Upper lobe of left lung (tissue), 6 donors: ENCODE results near the gene C2CD4D. TPM values are rescaled to one million over a fixed set of nuclear protein-coding genes. Genes with fewer than 3 reads are reported as not detected.

ENCODE experiments used
- ATAC-seq, 2 donors: fragments of 200-7000 bp; cut with Tn5 transposase; one replicate each; pipeline ENCODE4 v1.9.1; 2022; ENCODE audit warnings: mild to moderate bottlenecking in 2 of 2, moderate library complexity in 2 of 2; ENCODE audit not compliant: low FRiP score in 2 of 2
- DNase-seq, 2 donors: peaks; one replicate each; pipeline ENCODE4 v3.0.0-alpha.2; 2019 to 2020
- H3K27ac ChIP-seq, 4 donors: fragments of 200-600 bp; sonication (generic); one replicate each; pipeline ENCODE4 v1.5.1; 2016 to 2019
- H3K27me3 ChIP-seq, 4 donors: fragments of 200-600 bp; sonication (generic); one replicate each; pipeline ENCODE4 v1.5.1; 2017 to 2019
- H3K36me3 ChIP-seq, 4 donors: fragments of 200-600 bp; sonication (generic); one replicate each; pipeline ENCODE4 v1.5.1; 2016 to 2019
- H3K4me1 ChIP-seq, 4 donors: fragments of 200-600 bp; sonication (generic); one replicate each; pipeline ENCODE4 v1.5.1; 2018 to 2019
- H3K4me3 ChIP-seq, 4 donors: fragments of 200-600 bp; sonication (generic); one replicate each; pipeline ENCODE4 v1.5.1; 2017 to 2019; ENCODE audit warnings: mild to moderate bottlenecking in 2 of 4, moderate library complexity in 1 of 4
- H3K9me3 ChIP-seq, 4 donors: fragments of 200-600 bp; sonication (generic); one replicate each; pipeline ENCODE4 v1.5.1; 2018 to 2019
- CTCF ChIP-seq, 6 experiments: fragments of 450-650 bp in 4 of 6; fragments of 200-600 bp in 2 of 6; sonication (generic) in 2 of 6; IDR thresholded peaks; one replicate each; pipeline ENCODE4 v1.5.1; 2016 to 2019; ENCODE audit warnings: antibody characterized with exemption in 6 of 6
- EP300 ChIP-seq, 4 donors: sonication (generic); formaldehyde crosslinking; IDR thresholded peaks; one replicate each; pipeline ENCODE4 v1.5.1; 2017; ENCODE audit warnings: antibody characterized with exemption in 4 of 4, control low read depth in 2 of 4
- POLR2A ChIP-seq, 4 donors: fragments of 450-650 bp; IDR thresholded peaks; one replicate each; pipeline ENCODE4 v1.5.1; 2016 to 2017; ENCODE audit warnings: antibody characterized with exemption in 4 of 4, mild to moderate bottlenecking in 2 of 4
- POLR2AphosphoS5 ChIP-seq, 2 donors: sonication (generic); formaldehyde crosslinking; IDR thresholded peaks; one replicate each; pipeline ENCODE4 v1.5.1; 2017; ENCODE audit warnings: antibody characterized with exemption in 2 of 2
- WGBS, 2 donors: methylation state at CpG; one replicate each; pipeline ENCODE4 v1.1.5; 2017 to 2018; 5-methylcytosine and 5-hydroxymethylcytosine counted together
- total RNA-seq, 6 donors: library from RNA; depleted of rRNA in 4 of 6; stranded (reverse); fragments of >200 nt in 4 of 6; gene quantifications; one replicate each; pipeline versions ENCODE4 v1.1.0 to v1.2.1, GENCODE V29; 2016 to 2021
- donor health status: DM: no; HTN: no; CAD: no; lungs with moderate emphysema.
- donor health status: DM: no; HTN: yes; CAD: no; lungs with severe emphysema.

The C2CD4D gene
- total RNA-seq, 6 donors from 2014 or later, result 0.29 to 3.6 (median 0.78) TPM; not detected in 2

GRCh38 chr1:151827853-151828252, 11.8 kb downstream of the C2CD4D start:
- Histone ChIP-seq H3K4me1 (peaks cover 22 to 42% (median 29%) of the 10 kb centered on the region in 4 donors), H3K27me3 (no peaks in the 10 kb centered on the region), H3K4me3 (no peak overlapping the region), H3K36me3 (no peaks in the 10 kb centered on the region), H3K9me3 (no peaks in the 10 kb centered on the region), H3K27ac (peak overlapping the region in 2 of 4 donors; percentile 3 to 21)
- ATAC-seq (no peak), DNase-seq (no peak)
- WGBS, 2 donors, result 44 to 80% methylated on average over 1 to 8 of the region's 9 CpGs
- TF ChIP-seq POLR2A (IDR thresholded peaks at IDR 0.05), result no peak
- TF ChIP-seq CTCF (IDR thresholded peaks at IDR 0.05), result no peak
- TF ChIP-seq POLR2AphosphoS5 (IDR thresholded peaks at IDR 0.05), result no peak
- TF ChIP-seq EP300 (IDR thresholded peaks at IDR 0.05), result no peak

- ATAC-seq (peak in 1 of 2 donors; percentile 29), DNase-seq (peak in 1 of 2 donors; percentile 56)
- Histone ChIP-seq H3K36me3 (no peaks in the 10 kb centered on the region), H3K9me3 (no peaks in the 10 kb centered on the region), H3K27ac (no peak overlapping the region), H3K27me3 (no peaks in the 10 kb centered on the region), H3K4me1 (peaks cover 17 to 32% (median 21%) of the 10 kb centered on the region in 4 donors), H3K4me3 (no peak overlapping the region)
- TF ChIP-seq POLR2A (IDR thresholded peaks at IDR 0.05), result no peak
- TF ChIP-seq EP300 (IDR thresholded peaks at IDR 0.05), result no peak
- TF ChIP-seq POLR2AphosphoS5 (IDR thresholded peaks at IDR 0.05), result no peak
- no peak for TF ChIP-seq CTCF (IDR thresholded peaks at IDR 0.05)
- 76 to 82% methylated on average over 10 to 20 of the region's 21 CpGs for WGBS, 2 donors
These were observed 13.6 kb downstream of the C2CD4D start for GRCh38 chr1:151825751-151826660.

GRCh38 chr1:151825204-151825603, 14.4 kb downstream of the C2CD4D start:
- no peaks in the 10 kb centered on the region for H3K9me3 ChIP-seq
- DNase-seq, result no peak
- no peak overlapping the region for H3K27ac ChIP-seq
- H3K27me3 ChIP-seq, result no peaks in the 10 kb centered on the region
- 54 to 77% methylated on average over 5 to 7 of the region's 9 CpGs for WGBS, 2 donors
- no peaks in the 10 kb centered on the region for H3K36me3 ChIP-seq
- TF ChIP-seq EP300 (IDR thresholded peaks at IDR 0.05) (no peak), POLR2A (IDR thresholded peaks at IDR 0.05) (no peak), POLR2AphosphoS5 (IDR thresholded peaks at IDR 0.05) (no peak), CTCF (IDR thresholded peaks at IDR 0.05) (no peak)
- no peak for ATAC-seq
- peaks cover 17 to 31% (median 23%) of the 10 kb centered on the region in 4 donors for H3K4me1 ChIP-seq
- H3K4me3 ChIP-seq, result no peak overlapping the region

GRCh38 chr1:151823175-151823574, 16.4 kb downstream of the C2CD4D start:
- 81 to 88% methylated on average over 7 to 8 of the region's 8 CpGs for WGBS, 2 donors
- no peak for TF ChIP-seq POLR2AphosphoS5 (IDR thresholded peaks at IDR 0.05)
- TF ChIP-seq CTCF (IDR thresholded peaks at IDR 0.05), result no peak
- no peak for TF ChIP-seq EP300 (IDR thresholded peaks at IDR 0.05)
- TF ChIP-seq POLR2A (IDR thresholded peaks at IDR 0.05), result no peak

More at GRCh38 chr1:151823175-151823574, 16.4 kb downstream of the C2CD4D start:
- ATAC-seq, result no peak
- Histone ChIP-seq H3K27ac (no peak overlapping the region), H3K36me3 (no peaks in the 10 kb centered on the region), H3K27me3 (no peaks in the 10 kb centered on the region), H3K4me1 (peaks cover 2 to 14% (median 6%) of the 10 kb centered on the region in 4 donors), H3K9me3 (no peaks in the 10 kb centered on the region), H3K4me3 (no peak overlapping the region)
- DNase-seq, result no peak
